Activated T-cell treated with anti-CD3 and anti-CD28 coated beads, Interleukin-2, amount 50 U/mL, for 72 hours (primary cell): ENCODE results near the gene RPS21. TPM values are rescaled to one million over a fixed set of nuclear protein-coding genes. Genes with fewer than 3 reads are reported as not detected.
"Not testable (repeated sequence)": the region's sequence is repeated elsewhere in the genome, so short reads cannot be mapped to it uniquely, and the experiment has no call there.

Experiments used
- ATAC-seq, 2 donors: fragments of 150-1000 bp; cut with Tn5 transposase; replicated peaks in 1 of 2; 2 replicates each; pipeline ENCODE4 v1.10.0; 2021; ENCODE audit warnings: moderate library complexity in 2 of 2, mild to moderate bottlenecking in 1 of 2
- DNase-seq, 2 donors: peaks; one replicate each; pipeline ENCODE4 v3.0.0; 2021 to 2022; ENCODE audit warnings: mixed read lengths in 1 of 2
- H3K27ac Mint-ChIP-seq: one replicate; pipeline ENCODE4 v1.8.0; 2022; ENCODE audit warnings: mild to moderate bottlenecking, moderate library complexity, mixed read lengths
- H3K27me3 Mint-ChIP-seq: one replicate; pipeline ENCODE4 v1.8.0; 2022; ENCODE audit warnings: low read depth, mixed read lengths
- H3K36me3 Mint-ChIP-seq, 2 donors: one replicate each; pipeline ENCODE4 v1.8.0; 2022; ENCODE audit warnings: mixed read lengths in 2 of 2, mild to moderate bottlenecking in 1 of 2; ENCODE audit not compliant: insufficient read depth in 2 of 2
- H3K4me1 Mint-ChIP-seq: one replicate; pipeline ENCODE4 v1.8.0; 2022; ENCODE audit warnings: low read depth, mixed read lengths
- H3K4me3 Mint-ChIP-seq, 2 donors: one replicate each; pipeline ENCODE4 v1.8.0; 2022; ENCODE audit warnings: mild to moderate bottlenecking in 2 of 2, mixed read lengths in 2 of 2, moderate library complexity in 2 of 2
- H3K9me3 Mint-ChIP-seq, 2 donors: one replicate each; pipeline ENCODE4 v1.8.0; 2022; ENCODE audit warnings: mixed read lengths in 2 of 2
- total RNA-seq, 2 donors: library from RNA; stranded (reverse); gene quantifications; one replicate each; pipeline ENCODE4 v1.2.3, GENCODE V29; 2022

The RPS21 gene
- total RNA-seq, 2 donors from 2014 or later = 2,573 to 2,599 TPM

- Mint-ChIP-seq H3K36me3 (no peaks in the 10 kb centered on the region), H3K27ac (no peak overlapping the region), H3K9me3 (peaks cover 0 to 4% of the 10 kb centered on the region in 2 donors), H3K4me3 (no peak overlapping the region), H3K27me3 (no peaks in the 10 kb centered on the region), H3K4me1 (no peaks in the 10 kb centered on the region)
- ATAC-seq (no peak), DNase-seq (no peak)
Observed at GRCh38 chr20:62422636-62423325, 35.9 kb downstream of the RPS21 start.

GRCh38 chr20:62423326-62423706 lies 36.4 kb downstream of the RPS21 start:
- Mint-ChIP-seq H3K27me3 (no peaks in the 10 kb centered on the region), H3K27ac (no peak overlapping the region), H3K4me3 (no peak overlapping the region), H3K9me3 (peaks cover 0 to 4% of the 10 kb centered on the region in 2 donors), H3K4me1 (no peaks in the 10 kb centered on the region), H3K36me3 (no peaks in the 10 kb centered on the region)
- ATAC-seq (no peak), DNase-seq (no peak)

- H3K36me3 Mint-ChIP-seq = no peaks in the 10 kb centered on the region
- H3K4me1 Mint-ChIP-seq = no peaks in the 10 kb centered on the region
- ATAC-seq = no peak
- no peak for DNase-seq
- peaks cover 0 to 4% of the 10 kb centered on the region in 2 donors for H3K9me3 Mint-ChIP-seq
- no peak overlapping the region for H3K4me3 Mint-ChIP-seq
- H3K27me3 Mint-ChIP-seq = no peaks in the 10 kb centered on the region
- no peak overlapping the region for H3K27ac Mint-ChIP-seq
Observed at GRCh38 chr20:62424249-62425107, 37.6 kb downstream of the RPS21 start.

- Mint-ChIP-seq H3K27ac (no peak overlapping the region), H3K36me3 (no peaks in the 10 kb centered on the region), H3K4me1 (no peaks in the 10 kb centered on the region), H3K27me3 (no peaks in the 10 kb centered on the region), H3K4me3 (no peak overlapping the region), H3K9me3 (peaks cover 0 to 4% of the 10 kb centered on the region in 2 donors)
- ATAC-seq = no peak
- DNase-seq = no peak
Observed at GRCh38 chr20:62425281-62426058, 38.6 kb downstream of the RPS21 start.

- not testable (repeated sequence) for H3K36me3 Mint-ChIP-seq, DNase-seq, H3K27me3 Mint-ChIP-seq, H3K4me1 Mint-ChIP-seq, H3K27ac Mint-ChIP-seq, H3K9me3 Mint-ChIP-seq, H3K4me3 Mint-ChIP-seq, ATAC-seq
Observed at GRCh38 chr20:62426059-62426348, 39.1 kb downstream of the RPS21 start.

- ATAC-seq (no peak), DNase-seq (no peak)
- peaks cover 4% of the 10 kb centered on the region for H3K27me3 Mint-ChIP-seq
- H3K4me3 Mint-ChIP-seq = no peak overlapping the region
- H3K27ac Mint-ChIP-seq = no peak overlapping the region
- H3K9me3 Mint-ChIP-seq = no peaks in the 10 kb centered on the region
- no peaks in the 10 kb centered on the region for H3K4me1 Mint-ChIP-seq
- H3K36me3 Mint-ChIP-seq = no peaks in the 10 kb centered on the region
Observed at GRCh38 chr20:62426699-62427131, 39.8 kb downstream of the RPS21 start.

GRCh38 chr20:62427172-62428001 lies 40.5 kb downstream of the RPS21 start, which contains the start of gene RBBP8NL:
Gene RBBP8NL, minus strand, starts transcription at chr20:62427539. Its CDS starts 7,892 bp downstream, at chr20:62419647.
- no peak for DNase-seq

GRCh38 chr20:62428002-62428372 lies 41.1 kb downstream of the RPS21 start:
- Mint-ChIP-seq H3K4me3 (no peak overlapping the region), H3K4me1 (no peaks in the 10 kb centered on the region), H3K27ac (no peak overlapping the region), H3K27me3 (peaks cover 4% of the 10 kb centered on the region), H3K9me3 (no peaks in the 10 kb centered on the region), H3K36me3 (no peaks in the 10 kb centered on the region)
- DNase-seq (no peak), ATAC-seq (no peak)

More at GRCh38 chr20:62427172-62428001, 40.5 kb downstream of the RPS21 start, which contains the start of gene RBBP8NL:
- no peaks in the 10 kb centered on the region for H3K36me3 Mint-ChIP-seq
- peaks cover 4% of the 10 kb centered on the region for H3K27me3 Mint-ChIP-seq
- H3K4me3 Mint-ChIP-seq = no peak within 1 kb of the TSS
- no peaks in the 10 kb centered on the region for H3K4me1 Mint-ChIP-seq
- ATAC-seq = no peak
- H3K27ac Mint-ChIP-seq = no peak within 1 kb of the TSS
- H3K9me3 Mint-ChIP-seq = no peaks in the 10 kb centered on the region

GRCh38 chr20:62428396-62429295 lies 41.7 kb downstream of the RPS21 start:
- no peak overlapping the region for H3K27ac Mint-ChIP-seq
- ATAC-seq (no peak), DNase-seq (no peak)
- peaks cover 6% of the 10 kb centered on the region for H3K27me3 Mint-ChIP-seq
- H3K36me3 Mint-ChIP-seq = no peaks in the 10 kb centered on the region
- no peak overlapping the region for H3K4me3 Mint-ChIP-seq
- H3K4me1 Mint-ChIP-seq = no peaks in the 10 kb centered on the region
- H3K9me3 Mint-ChIP-seq = no peaks in the 10 kb centered on the region

GRCh38 chr20:62429455-62430310 lies 42.8 kb downstream of the RPS21 start:
- no peak overlapping the region for H3K4me3 Mint-ChIP-seq
- H3K27ac Mint-ChIP-seq = no peak overlapping the region

GRCh38 chr20:62430311-62430853 lies 43.5 kb downstream of the RPS21 start:
- no peak for ATAC-seq
- peaks cover 23% of the 10 kb centered on the region for H3K27me3 Mint-ChIP-seq
- H3K27ac Mint-ChIP-seq = no peak overlapping the region
- no peak for DNase-seq
- no peaks in the 10 kb centered on the region for H3K4me1 Mint-ChIP-seq
- no peaks in the 10 kb centered on the region for H3K9me3 Mint-ChIP-seq
- H3K4me3 Mint-ChIP-seq = no peak overlapping the region
- no peaks in the 10 kb centered on the region for H3K36me3 Mint-ChIP-seq

More at GRCh38 chr20:62429455-62430310, 42.8 kb downstream of the RPS21 start:
- Mint-ChIP-seq H3K9me3 (no peaks in the 10 kb centered on the region), H3K36me3 (no peaks in the 10 kb centered on the region), H3K4me1 (no peaks in the 10 kb centered on the region), H3K27me3 (peaks cover 16% of the 10 kb centered on the region)
- ATAC-seq = no peak
- DNase-seq = no peak
